SJSA1 (cell line): ENCODE results near the gene CDR2. TPM values are rescaled to one million over a fixed set of nuclear protein-coding genes. Genes with fewer than 3 reads are reported as not detected.
"Not testable (repeated sequence)": the region's sequence is repeated elsewhere in the genome, so short reads cannot be mapped to it uniquely, and the experiment has no call there.

Experiments used
- DNase-seq, 2 experiments: peaks; one replicate each; pipeline ENCODE4 v3.0.0-alpha.2; 2015 to 2020; ENCODE audit warnings: low spot score in 2 of 2, low read depth in 1 of 2
- H3K27ac ChIP-seq: fragments of 250-450 bp; sonication (Bioruptor Pico); 2 replicates; pipeline ENCODE4 v1.5.1; 2020; ENCODE audit warnings: mild to moderate bottlenecking, moderate library complexity
- H3K27me3 ChIP-seq: fragments of 250-450 bp; sonication (Bioruptor Pico); replicated peaks from 2 replicates; pipeline ENCODE4 v1.5.1; 2020; ENCODE audit warnings: mild to moderate bottlenecking, moderate library complexity
- H3K36me3 ChIP-seq: fragments of 250-450 bp; sonication (Bioruptor Pico); 2 replicates; pipeline ENCODE4 v1.5.1; 2020; ENCODE audit warnings: mild to moderate bottlenecking
- H3K4me1 ChIP-seq: fragments of 250-450 bp; sonication (Bioruptor Pico); replicated peaks from 2 replicates; pipeline ENCODE4 v1.6.1; 2021; ENCODE audit warnings: mild to moderate bottlenecking
- H3K4me3 ChIP-seq: fragments of 250-450 bp; sonication (Bioruptor Pico); 2 replicates; pipeline ENCODE4 v1.5.1; 2020; ENCODE audit warnings: mild to moderate bottlenecking
- H3K9me3 ChIP-seq: fragments of 250-450 bp; sonication (Bioruptor Pico); replicated peaks from 2 replicates; pipeline ENCODE4 v1.5.1; 2020; ENCODE audit warnings: mild to moderate bottlenecking
- total RNA-seq: library from RNA; depleted of rRNA; stranded (reverse); fragments of >200 nt; shearing (Covaris generic); gene quantifications from 2 replicates; pipeline ENCODE4 v1.2.3, GENCODE V29; 2014; rRNA removed

The CDR2 gene
- total RNA-seq = 24.7 and 32.0 TPM in 2 replicates

- peak; percentile 98 for DNase-seq
- peaks cover 25% of the 10 kb centered on the region for H3K4me1 ChIP-seq
- peak within 1 kb of the TSS; percentile 69 for H3K27ac ChIP-seq
- H3K36me3 ChIP-seq = peaks cover 38% of the 10 kb centered on the region
- H3K4me3 ChIP-seq = peak within 1 kb of the TSS; percentile 92
- H3K9me3 ChIP-seq = no peaks in the 10 kb centered on the region
- no peaks in the 10 kb centered on the region for H3K27me3 ChIP-seq
These were observed at the start of gene CDR2 for GRCh38 chr16:22374311-22375116. CDR2 (minus strand) TSS chr16:22374619; CDS start chr16:22374309, 310 bp downstream.

GRCh38 chr16:22423716-22424115 is 49.3 kb upstream of the CDR2 start:
- DNase-seq = no peak

GRCh38 chr16:22421136-22421535 is 46.7 kb upstream of the CDR2 start:
- no peaks in the 10 kb centered on the region for H3K27me3 ChIP-seq
- H3K27ac ChIP-seq = no peak overlapping the region
- DNase-seq = no peak
- peaks cover 16% of the 10 kb centered on the region for H3K4me1 ChIP-seq
- H3K36me3 ChIP-seq = peaks cover 13% of the 10 kb centered on the region
- H3K4me3 ChIP-seq = no peak overlapping the region
- no peaks in the 10 kb centered on the region for H3K9me3 ChIP-seq

More at GRCh38 chr16:22423716-22424115, 49.3 kb upstream of the CDR2 start:
- Histone ChIP-seq H3K27me3 (no peaks in the 10 kb centered on the region), H3K36me3 (peaks cover 15% of the 10 kb centered on the region), H3K9me3 (no peaks in the 10 kb centered on the region), H3K4me1 (peaks cover 16% of the 10 kb centered on the region), H3K4me3 (no peak overlapping the region), H3K27ac (no peak overlapping the region)

GRCh38 chr16:22420606-22421135 is 46.3 kb upstream of the CDR2 start:
- H3K36me3 ChIP-seq = peaks cover 13% of the 10 kb centered on the region
- H3K27ac ChIP-seq = no peak overlapping the region
- H3K27me3 ChIP-seq = no peaks in the 10 kb centered on the region
- H3K9me3 ChIP-seq = no peaks in the 10 kb centered on the region
- no peak overlapping the region for H3K4me3 ChIP-seq
- DNase-seq = no peak
- peaks cover 16% of the 10 kb centered on the region for H3K4me1 ChIP-seq

GRCh38 chr16:22419908-22420307 is 45.5 kb upstream of the CDR2 start:
- Histone ChIP-seq H3K4me3 (no peak overlapping the region), H3K4me1 (peaks cover 10% of the 10 kb centered on the region), H3K36me3 (peaks cover 11% of the 10 kb centered on the region), H3K27ac (no peak overlapping the region), H3K9me3 (no peaks in the 10 kb centered on the region), H3K27me3 (no peaks in the 10 kb centered on the region)
- DNase-seq = no peak

- H3K36me3 ChIP-seq = peaks cover 9% of the 10 kb centered on the region
- DNase-seq = no peak
- H3K27me3 ChIP-seq = no peaks in the 10 kb centered on the region
- H3K4me3 ChIP-seq = no peak overlapping the region
- no peaks in the 10 kb centered on the region for H3K9me3 ChIP-seq
- peaks cover 3% of the 10 kb centered on the region; the same call in 1 of the 2 replicates for H3K4me1 ChIP-seq
- H3K27ac ChIP-seq = no peak overlapping the region
These were observed 44.4 kb upstream of the CDR2 start for GRCh38 chr16:22418826-22419225.

GRCh38 chr16:22417798-22418197 is 43.4 kb upstream of the CDR2 start:
- DNase-seq, H3K4me1 ChIP-seq, H3K9me3 ChIP-seq, H3K27ac ChIP-seq, H3K4me3 ChIP-seq, H3K36me3 ChIP-seq, H3K27me3 ChIP-seq: not testable (repeated sequence)

GRCh38 chr16:22417019-22417418 is 42.6 kb upstream of the CDR2 start:
- H3K27me3 ChIP-seq = no peaks in the 10 kb centered on the region
- H3K9me3 ChIP-seq = no peaks in the 10 kb centered on the region
- no peak for DNase-seq
- no peak overlapping the region for H3K27ac ChIP-seq
- peaks cover 5% of the 10 kb centered on the region; the same call in 1 of the 2 replicates for H3K36me3 ChIP-seq
- H3K4me3 ChIP-seq = no peak overlapping the region
- no peaks in the 10 kb centered on the region for H3K4me1 ChIP-seq

- Histone ChIP-seq H3K4me1 (no peaks in the 10 kb centered on the region), H3K27ac (no peak overlapping the region), H3K27me3 (no peaks in the 10 kb centered on the region), H3K9me3 (no peaks in the 10 kb centered on the region), H3K4me3 (no peak overlapping the region), H3K36me3 (no peaks in the 10 kb centered on the region)
- no peak for DNase-seq
These were observed 39.4 kb upstream of the CDR2 start for GRCh38 chr16:22413819-22414218.

- no peak for DNase-seq
- no peaks in the 10 kb centered on the region for H3K36me3 ChIP-seq
- no peaks in the 10 kb centered on the region for H3K9me3 ChIP-seq
- H3K27ac ChIP-seq = no peak overlapping the region
- H3K27me3 ChIP-seq = no peaks in the 10 kb centered on the region
- H3K4me3 ChIP-seq = no peak overlapping the region
- H3K4me1 ChIP-seq = peaks cover 18% of the 10 kb centered on the region
These were observed 33.1 kb upstream of the CDR2 start for GRCh38 chr16:22407486-22407885.

- H3K27me3 ChIP-seq = no peaks in the 10 kb centered on the region
- no peak overlapping the region for H3K4me3 ChIP-seq
- peak overlapping the region; percentile 45 for H3K27ac ChIP-seq
- no peaks in the 10 kb centered on the region for H3K36me3 ChIP-seq
- H3K4me1 ChIP-seq = peaks cover 39% of the 10 kb centered on the region
- DNase-seq = no peak
- no peaks in the 10 kb centered on the region for H3K9me3 ChIP-seq
These were observed 27.8 kb upstream of the CDR2 start for GRCh38 chr16:22402191-22402590.

- Histone ChIP-seq H3K4me1 (peaks cover 43% of the 10 kb centered on the region), H3K9me3 (no peaks in the 10 kb centered on the region), H3K4me3 (no peak overlapping the region), H3K27ac (no peak overlapping the region), H3K27me3 (no peaks in the 10 kb centered on the region), H3K36me3 (no peaks in the 10 kb centered on the region)
- DNase-seq = no peak
These were observed 26.5 kb upstream of the CDR2 start for GRCh38 chr16:22400900-22401299.

GRCh38 chr16:22397931-22398330 is 23.5 kb upstream of the CDR2 start:
- Histone ChIP-seq H3K4me3 (no peak overlapping the region), H3K4me1 (peaks cover 29% of the 10 kb centered on the region), H3K36me3 (no peaks in the 10 kb centered on the region), H3K27me3 (no peaks in the 10 kb centered on the region), H3K27ac (peak overlapping the region; percentile 26), H3K9me3 (no peaks in the 10 kb centered on the region)
- DNase-seq = peak in 1 of 2 experiments; percentile 25

GRCh38 chr16:22397464-22397863 is 23.0 kb upstream of the CDR2 start:
- DNase-seq = peak; percentile 61 to 65
- H3K4me3 ChIP-seq = no peak overlapping the region
- no peaks in the 10 kb centered on the region for H3K27me3 ChIP-seq
- H3K4me1 ChIP-seq = peaks cover 25% of the 10 kb centered on the region
- H3K9me3 ChIP-seq = no peaks in the 10 kb centered on the region
- no peaks in the 10 kb centered on the region for H3K36me3 ChIP-seq
- H3K27ac ChIP-seq = peak overlapping the region; percentile 26; the same call in 1 of the 2 replicates
